GM21381 (cell line): ENCODE data around the gene NTM.

Experiments used
- ATAC-seq: cut with Tn5 transposase; IDR thresholded peaks from one replicate; pipeline ENCODE4 v1.9.1; 2021; ENCODE audit warnings: mild to moderate bottlenecking, moderate library complexity; ENCODE audit not compliant: unreplicated experiment

NTM gene

DNA sequence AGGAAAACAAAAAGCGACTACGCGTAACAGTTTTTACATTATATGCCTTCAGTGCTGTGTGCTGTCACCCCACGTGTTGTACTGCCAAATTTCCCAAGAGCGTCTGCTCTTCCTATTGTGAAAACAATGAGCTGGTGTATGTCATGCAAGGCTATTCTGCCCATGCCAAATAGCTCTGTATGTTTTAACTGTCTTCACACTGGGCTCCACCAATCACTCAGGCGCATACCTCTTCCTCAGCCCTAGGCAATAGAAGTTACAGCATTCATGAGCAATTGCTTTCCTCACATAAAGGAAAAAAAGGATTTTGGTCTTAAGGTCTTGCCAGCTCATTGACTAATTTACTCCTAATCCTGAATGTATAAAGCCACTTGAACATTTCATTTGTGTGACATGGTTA lies 606.8 kb downstream of the NTM start:
- no peak for ATAC-seq

DNA sequence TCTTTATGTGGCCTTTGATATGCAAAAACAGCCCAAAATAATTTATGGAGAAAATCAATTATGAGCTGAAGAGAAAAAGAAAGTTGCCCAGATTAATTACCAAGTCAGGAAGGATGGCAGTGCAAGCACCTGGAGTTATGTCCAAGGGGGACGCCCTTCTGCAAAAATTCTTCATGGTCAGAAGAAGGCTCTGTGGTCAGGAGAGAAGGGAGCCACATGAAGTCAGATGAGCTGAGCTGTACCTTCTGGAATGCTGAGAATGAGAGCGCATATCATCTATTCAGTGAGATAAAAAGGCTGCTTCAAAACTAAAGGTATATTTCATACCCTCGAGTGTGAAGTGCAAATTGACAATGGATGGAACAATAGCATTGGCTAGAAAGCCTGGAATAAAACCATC lies 607.4 kb downstream of the NTM start:
- ATAC-seq, result no peak

DNA sequence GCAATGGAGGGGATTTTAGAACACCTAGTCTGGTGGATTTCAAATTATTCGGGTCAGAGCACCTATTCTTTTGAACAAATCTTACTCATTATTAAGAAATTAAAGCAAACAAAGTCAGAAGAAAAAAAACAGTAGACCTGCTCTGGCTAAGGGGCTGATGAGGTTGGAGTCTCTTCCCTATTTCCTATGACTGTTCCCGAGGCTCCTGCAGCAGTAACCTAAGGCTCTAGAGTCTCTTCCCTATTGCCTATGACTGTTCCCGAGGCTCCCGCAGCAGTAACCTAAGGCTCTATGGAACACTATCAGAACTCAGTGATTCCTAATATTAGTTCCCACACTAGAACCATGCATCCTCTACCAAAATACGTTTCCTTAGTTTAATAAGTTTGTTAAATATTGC lies 607.9 kb downstream of the NTM start:
- ATAC-seq, result no peak

DNA sequence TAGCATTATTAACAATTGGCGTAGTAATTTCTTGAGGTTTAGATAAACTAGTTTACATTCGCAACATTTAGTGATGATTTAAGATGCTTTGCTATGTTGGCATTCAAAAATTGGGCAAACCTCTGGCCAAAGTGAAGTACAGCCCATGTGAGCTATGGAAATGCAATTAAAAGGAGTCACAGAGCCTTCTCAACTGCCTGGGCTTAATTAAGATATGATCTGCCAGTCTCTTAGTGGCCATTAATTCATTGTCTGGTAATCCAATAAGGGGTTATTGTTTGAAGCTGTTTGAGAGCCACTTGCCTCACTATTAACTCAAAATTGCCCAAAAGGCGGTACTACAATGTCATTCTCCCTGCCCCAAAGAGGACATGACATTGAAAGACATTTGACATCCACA lies 608.9 kb downstream of the NTM start:
- no peak for ATAC-seq

DNA sequence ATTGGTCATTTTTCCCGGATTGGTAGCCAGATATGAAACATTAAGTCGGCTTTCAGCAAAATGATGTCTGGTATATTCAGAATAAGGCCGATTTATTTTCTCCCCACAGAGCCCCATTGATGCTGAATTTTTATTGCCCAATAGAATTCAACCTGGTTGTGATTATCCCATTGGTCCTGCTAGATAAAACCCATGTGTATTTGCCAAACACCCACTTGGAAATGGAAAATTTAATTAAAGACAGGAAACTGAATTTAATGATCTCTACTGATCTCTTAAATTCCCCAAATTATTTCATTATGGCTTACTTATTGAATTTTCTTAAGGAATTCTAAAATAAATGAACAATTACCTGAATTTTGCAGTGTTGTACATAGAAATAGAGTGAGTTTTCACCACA lies 609.8 kb downstream of the NTM start:
- no peak for ATAC-seq

DNA sequence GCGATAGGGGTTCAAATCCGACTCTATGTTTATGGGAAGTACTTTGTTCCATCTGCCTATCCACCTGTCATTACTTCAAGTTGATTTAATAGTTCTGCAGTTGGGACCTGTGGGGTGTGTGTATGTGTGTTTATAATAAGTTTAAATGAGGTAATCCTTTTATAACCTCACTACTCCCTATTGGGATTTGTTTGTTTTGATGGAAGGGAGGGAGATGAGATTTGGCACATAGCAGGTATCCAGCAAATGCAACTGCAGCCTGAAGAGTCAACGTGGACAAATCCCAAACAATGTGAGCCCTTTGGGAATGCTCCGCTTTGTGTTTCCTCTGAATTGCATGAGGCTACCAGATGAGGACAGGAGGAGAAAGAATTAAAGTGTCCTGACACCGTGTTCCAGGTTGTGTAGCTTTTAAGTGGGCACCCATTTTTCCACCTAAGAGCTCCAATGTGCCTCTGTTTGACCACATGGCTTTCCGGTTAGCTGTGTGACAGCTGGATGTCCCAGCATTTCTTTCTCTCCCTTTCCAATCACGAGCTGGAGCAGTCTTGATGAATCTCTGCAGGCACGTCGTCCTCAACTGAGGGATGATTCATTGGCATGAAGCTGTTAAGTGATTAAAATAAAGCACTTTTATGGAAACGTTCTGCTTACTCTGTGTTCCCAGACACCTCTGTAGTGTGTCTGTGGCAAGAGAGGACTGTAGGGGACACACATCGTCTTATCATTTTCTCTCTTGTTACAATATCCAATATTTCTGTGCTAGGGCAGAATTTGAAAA lies 610.7 kb downstream of the NTM start:
- ATAC-seq, result no peak

DNA sequence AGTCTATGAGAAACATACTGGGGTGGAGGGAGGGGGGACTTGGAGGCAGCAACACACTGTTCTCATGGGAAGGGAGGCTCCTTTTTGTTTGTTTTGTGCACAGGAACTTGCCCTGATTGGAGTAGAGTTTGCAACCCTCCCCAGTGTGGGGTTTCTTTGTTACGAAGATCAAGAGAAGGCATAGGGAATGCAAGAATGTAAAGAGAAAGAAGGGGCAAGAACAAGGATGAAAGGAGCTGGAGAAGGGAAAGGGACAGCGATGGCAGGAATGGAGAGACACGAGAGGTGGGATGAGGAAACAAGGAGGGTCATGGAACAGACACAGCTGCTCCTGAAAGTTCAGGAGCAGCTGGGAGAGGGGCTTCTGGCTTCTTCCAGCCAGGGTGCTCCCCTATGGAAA lies 611.7 kb downstream of the NTM start:
- no peak for ATAC-seq

DNA sequence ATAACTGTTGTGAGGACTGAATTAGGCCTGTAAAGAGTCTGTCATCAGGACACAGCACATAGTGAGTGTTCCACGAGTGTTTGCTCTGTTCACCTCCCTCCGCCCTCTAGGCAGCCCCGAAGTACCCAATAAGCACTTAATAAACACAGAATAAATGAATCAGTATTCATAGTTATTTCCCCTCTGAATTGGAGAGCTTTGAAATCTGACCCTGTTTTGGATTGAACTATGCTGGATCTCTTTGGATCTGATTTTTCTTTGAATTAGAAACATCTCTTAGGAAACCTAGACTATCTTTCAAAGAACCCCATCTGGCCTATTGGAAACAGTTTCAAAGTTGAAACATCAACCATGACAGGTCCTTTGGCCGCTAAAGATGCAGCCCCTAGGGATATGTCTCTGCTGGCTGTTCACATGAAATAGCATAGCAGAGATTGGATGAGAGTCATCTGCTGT lies 615.5 kb downstream of the NTM start:
- ATAC-seq, result no peak

DNA sequence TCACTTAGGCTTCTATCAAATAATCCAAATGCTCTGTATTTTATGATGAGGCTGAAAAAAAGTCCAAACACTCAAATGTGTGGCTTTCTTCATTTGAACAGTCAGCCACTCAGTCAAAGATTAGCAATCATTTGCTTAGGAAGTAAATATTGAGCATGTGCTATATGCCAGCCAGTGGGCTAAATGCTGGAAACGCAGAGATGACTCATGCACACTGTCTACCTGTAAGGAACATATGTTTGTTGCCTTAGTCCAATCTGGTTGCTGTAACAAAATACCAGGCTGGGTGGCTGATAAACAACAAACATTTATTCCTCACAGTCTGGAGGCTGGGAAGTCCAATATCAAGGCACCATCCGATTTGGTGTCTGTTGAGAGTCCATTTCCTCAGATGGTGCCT lies 617.3 kb downstream of the NTM start:
- no peak for ATAC-seq

DNA sequence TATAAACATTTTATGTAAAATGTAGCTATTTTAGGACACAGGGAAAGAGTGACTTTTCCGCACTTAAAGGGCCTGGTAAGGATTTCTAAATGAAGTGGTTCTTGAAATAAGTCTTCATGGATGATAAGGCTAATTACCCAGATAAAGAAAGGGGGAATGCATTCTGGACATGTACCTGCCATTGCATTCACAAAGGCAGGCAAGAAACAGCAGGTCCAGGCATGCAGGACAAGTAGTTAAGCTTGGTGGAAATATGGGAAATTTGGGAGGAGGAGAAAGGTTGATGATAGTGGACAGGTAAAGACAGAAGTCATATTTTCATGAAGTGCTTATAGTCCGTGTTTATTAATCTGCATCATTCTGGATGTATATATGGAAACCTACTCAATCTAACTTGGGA lies 621.2 kb downstream of the NTM start:
- ATAC-seq, result no peak

DNA sequence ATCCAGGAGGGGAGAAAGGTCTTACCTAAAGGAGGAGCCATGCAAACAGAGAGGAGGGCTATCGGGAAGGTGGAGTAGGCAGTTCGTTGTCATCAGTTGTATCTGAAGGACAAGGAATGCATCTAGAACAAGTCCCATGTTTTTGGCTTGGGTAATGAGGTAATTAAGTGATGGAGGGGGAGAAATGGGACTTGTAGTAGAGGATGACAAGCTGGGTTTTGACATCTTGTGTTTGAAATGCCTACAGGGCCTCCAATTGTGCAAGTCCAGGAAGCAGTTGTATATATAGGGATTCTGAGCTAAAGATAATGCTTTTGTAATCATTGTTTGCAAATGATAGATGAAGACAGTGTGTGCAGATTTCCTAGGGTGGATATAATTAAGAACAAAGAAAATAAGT lies 622.8 kb downstream of the NTM start:
- ATAC-seq, result no peak

DNA sequence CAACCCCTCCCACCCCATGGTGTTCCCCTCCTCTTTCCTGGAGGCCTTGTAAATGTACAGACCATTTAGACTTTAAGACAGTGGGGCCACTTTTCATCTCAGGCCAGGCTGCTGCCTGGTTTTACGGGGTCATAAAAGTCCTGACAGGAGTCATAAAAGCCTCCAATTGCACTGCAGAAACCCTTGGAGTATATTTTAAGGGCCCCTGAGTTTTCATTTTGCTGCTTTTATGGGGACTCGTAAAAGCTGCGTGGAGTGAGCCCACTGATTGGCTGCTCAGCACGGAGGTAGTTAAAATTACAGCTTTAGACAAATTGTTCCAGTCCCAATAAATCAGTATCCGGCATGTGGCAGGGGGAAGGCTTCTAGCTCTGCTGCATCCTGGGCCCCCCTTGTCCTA lies 627.6 kb downstream of the NTM start:
- ATAC-seq, result no peak

DNA sequence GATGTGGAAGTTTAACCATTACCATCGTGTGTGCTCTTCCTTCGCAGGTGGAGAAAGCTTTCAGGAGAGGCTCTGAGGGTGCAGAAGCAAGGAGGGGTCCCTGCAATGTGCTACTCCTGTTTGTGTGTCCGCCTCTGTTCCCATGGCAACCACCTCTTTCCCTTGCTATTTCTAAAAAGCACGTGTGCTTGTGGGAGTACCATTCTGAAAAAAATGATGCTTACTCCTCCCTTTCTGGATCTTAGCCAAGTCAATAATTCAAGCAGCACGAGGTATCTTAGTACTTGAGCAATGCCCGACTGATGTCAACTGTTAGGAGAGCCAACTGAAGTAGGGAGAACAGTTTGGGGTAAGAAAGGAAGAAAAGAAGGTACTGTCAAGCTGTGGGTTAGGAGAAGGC lies 628.7 kb downstream of the NTM start:
- ATAC-seq, result no peak

DNA sequence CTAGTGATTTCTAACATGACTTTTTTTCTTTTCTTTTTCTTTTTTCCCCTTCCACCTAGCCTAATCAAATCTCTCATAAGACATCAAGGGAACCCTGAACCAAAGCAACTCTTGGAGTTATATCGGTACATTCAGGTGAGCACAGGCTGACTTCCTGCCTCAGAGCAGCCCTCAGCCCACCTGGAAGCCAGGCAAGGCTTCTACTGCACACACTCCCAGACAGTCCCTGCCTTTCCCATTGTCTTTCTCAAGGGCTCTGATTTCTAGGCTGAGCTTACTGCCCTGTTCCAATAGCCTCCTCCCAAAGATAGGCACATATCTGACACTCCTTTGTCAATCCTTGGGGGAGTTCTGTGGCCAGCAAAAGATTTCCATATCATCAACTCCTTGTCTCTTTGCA lies 629.5 kb downstream of the NTM start:
- ATAC-seq, result no peak

DNA sequence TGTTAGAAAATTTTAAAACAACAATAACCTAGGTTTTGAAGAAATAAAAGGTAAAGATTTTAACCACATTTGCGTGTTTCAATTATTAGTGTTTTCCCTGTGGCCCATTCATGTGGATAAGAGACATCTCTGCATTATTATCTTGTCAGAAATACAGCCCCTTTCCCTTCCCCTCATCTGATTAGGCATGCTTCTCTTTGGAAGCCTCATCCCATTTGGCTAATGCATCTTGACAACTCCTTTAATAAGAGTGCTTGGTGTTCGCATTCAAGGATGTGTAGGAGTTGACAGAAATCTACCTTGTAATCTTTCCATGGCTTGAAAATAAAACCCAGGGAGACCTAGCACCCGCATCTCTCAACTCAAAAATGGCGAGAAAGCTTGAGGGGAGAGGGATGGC lies 635.5 kb downstream of the NTM start:
- no peak for ATAC-seq

DNA sequence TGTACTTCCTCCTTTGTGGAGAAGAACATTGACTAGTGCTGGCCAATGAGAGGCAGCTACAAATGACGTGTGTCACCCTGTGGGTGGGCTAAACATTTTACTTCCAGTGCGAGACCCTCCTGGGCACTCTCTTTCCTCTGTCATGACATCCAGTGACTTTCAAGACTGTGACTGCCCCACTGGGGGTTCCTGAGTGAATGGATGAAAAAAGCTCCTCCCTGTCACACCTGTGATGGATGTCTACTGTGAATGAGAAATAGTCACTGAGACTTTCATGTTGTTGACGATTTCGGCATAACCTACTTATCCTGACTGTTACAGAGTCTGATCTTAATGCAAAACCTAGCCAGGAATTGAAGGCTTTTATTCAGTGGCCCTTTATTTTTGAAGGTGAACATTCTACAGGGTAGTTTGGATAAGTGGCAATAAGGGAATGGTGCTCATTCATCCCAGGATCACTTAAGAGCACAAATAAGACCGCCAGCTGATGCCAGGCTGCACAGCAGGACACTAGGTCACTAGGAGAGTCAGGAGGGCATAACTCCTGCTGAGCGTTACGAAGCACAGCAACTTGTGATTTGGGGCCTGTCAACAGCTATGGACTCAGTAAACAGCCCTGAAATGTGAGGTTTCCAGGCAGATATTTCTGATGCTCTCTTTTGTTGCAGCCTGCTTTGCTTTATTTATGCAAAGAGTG lies 636.6 kb downstream of the NTM start:
- ATAC-seq, result no peak

DNA sequence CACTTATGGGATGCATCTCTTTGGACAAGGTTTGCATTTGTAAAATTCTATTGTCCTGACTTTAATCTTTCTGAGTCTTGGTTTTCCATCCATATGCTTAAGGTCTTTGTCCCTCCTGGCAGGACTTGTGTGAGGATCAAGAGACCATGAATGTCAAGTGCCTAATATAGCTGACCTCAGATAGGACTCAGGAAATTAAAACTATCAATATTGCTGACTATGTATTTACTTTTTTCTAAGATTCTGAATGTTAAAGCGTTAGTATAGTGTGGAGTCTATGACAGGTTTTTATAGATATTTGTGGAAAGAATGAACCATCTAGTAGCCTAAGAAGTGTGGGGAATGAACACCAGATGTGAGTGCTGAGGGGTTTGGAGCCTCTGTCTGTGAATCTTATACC lies 637.8 kb downstream of the NTM start:
- no peak for ATAC-seq

DNA sequence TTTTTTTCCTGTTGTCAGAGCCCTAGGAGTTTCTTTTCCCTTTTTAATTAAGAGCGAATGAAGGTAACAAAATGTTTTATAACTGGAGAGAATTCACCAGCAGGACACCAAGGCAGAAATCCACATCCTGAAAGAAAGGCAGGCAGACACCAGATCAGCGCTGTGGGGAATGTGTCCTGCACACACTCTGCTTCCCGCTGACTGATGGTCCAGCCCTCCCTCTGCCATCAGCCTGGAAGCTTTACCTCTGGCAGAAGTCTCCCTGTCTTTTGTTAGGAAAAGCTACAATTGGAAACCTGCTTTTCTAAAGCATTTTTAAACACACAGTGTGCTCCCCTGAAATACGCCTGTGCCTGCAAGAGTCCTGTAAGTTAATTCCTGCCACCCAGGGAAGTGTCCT lies 638.5 kb downstream of the NTM start:
- no peak for ATAC-seq

DNA sequence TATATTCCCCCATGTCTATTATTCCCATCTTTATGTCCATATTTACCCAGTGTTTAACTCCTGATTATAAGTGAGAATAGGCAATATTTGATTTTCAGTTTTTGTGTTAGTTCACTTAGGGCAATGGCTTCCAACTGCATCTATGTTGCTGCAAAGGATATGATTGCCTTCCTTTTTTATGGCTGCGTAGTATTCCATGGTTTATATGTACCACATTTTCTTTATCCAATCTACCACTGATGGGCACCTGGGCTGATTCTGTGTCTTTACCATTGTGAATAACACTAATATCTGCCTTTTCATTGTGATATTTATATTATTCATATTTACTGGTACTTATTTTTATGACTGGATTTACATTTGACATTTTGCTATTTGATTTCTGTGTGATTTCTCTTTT lies 649.6 kb downstream of the NTM start:
- ATAC-seq, result no peak

DNA sequence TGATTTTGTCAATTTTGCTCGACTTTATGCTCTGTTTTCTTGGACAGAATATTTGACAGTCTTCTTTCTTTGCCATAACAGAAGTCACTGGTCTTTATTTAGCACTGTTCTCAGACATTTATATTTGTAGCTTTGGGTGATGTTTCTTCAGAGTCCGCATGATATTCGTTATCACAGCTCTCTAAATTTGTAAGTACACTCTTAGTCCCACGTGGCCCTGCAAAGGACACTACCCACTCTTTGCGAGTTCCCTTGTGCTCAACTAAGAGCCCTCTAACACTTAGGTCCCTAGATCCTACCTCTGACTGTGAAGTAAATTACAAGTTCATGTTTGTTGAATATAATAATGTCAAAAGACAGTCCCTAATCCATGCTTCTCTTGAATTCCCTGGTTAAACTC lies 651.9 kb downstream of the NTM start:
- ATAC-seq, result no peak

DNA sequence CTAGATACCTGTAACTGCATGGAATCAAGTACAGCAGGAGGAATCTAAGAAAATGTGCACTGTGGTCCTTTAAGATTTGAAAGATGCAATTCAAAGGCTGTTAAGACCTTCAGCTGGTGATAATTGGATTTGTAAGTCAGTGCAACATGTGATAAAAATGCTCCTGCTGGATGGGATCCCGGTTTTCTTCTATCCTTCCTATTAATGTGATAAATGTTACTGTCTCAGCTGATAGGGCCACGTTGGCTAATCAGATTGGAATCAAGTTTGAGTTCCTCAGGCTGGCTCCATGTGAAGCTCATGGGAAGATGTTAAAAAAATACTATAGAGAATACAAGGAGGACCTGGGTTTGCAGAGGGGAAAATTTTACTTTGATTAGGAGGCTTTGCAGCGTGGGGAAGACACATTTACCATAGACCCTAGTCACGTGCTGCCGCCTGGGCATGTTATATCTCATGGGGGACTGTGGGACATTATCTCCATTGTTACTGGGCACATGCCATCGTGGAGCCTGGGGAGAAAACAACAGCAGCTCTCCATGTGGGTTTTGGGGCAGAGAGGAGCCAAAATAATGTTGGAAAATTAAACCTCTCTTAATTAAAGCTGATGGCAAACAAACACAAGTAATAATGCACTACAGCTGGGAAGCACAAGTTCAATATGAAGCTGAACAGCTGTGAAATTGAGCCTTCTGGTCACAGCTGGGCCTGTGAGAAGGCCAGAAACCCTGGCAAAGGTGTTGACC lies 652.5 kb downstream of the NTM start:
- no peak for ATAC-seq
